Progenitor cell of endocrine pancreas (in vitro differentiated cells): ENCODE results near the gene ANKRD23. TPM values are rescaled to one million over a fixed set of nuclear protein-coding genes. Genes with fewer than 3 reads are reported as not detected.

Experiments used
- DNase-seq: peaks from one replicate; pipeline ENCODE4 v3.0.0; 2021; ENCODE audit warnings: low spot score; ENCODE audit not compliant: unreplicated experiment
- H3K27ac Mint-ChIP-seq: 2 replicates; pipeline ENCODE4 v1.8.0; 2021; ENCODE audit warnings: mild to moderate bottlenecking, moderate library complexity, mixed read lengths
- H3K27me3 Mint-ChIP-seq: 2 replicates; pipeline ENCODE4 v1.8.0; 2021; ENCODE audit warnings: mixed read lengths
- H3K36me3 Mint-ChIP-seq: 2 replicates; pipeline ENCODE4 v1.8.0; 2022; ENCODE audit warnings: mixed read lengths; ENCODE audit not compliant: insufficient read depth
- H3K4me1 Mint-ChIP-seq: 2 replicates; pipeline ENCODE4 v1.8.0; 2021; ENCODE audit warnings: low read depth, mixed read lengths
- H3K4me3 Mint-ChIP-seq: 2 replicates; pipeline ENCODE4 v1.8.0; 2021; ENCODE audit warnings: low read depth, mild to moderate bottlenecking, moderate library complexity, mixed read lengths
- H3K9me3 Mint-ChIP-seq: 2 replicates; pipeline ENCODE4 v1.8.0; 2021; ENCODE audit warnings: low read depth, mixed read lengths
- CTCF ChIP-seq: fragments of 200-600 bp; sonication (generic); IDR thresholded peaks from one replicate; pipeline ENCODE4 v1.5.0; 2021; ENCODE audit warnings: antibody characterized with exemption, mild to moderate bottlenecking; ENCODE audit not compliant: unreplicated experiment
- total RNA-seq: library from RNA; stranded (reverse); gene quantifications from 2 replicates; pipeline ENCODE4 v1.2.1, GENCODE V29; 2021

Gene ANKRD23
- total RNA-seq, 1 donor from 2014 or later = 8.3 TPM

- Mint-ChIP-seq H3K27ac (peak overlapping the region; percentile 94), H3K27me3 (peaks cover under 1% of the 10 kb centered on the region), H3K36me3 (peaks cover 7% of the 10 kb centered on the region), H3K4me3 (peak overlapping the region; percentile 79), H3K4me1 (peaks cover 17% of the 10 kb centered on the region), H3K9me3 (no peaks in the 10 kb centered on the region)
- DNase-seq = peak; percentile 84
- peak; percentile 77 for TF ChIP-seq CTCF
Observed at GRCh38 chr2:96868555-96869280, 24.9 kb upstream of the ANKRD23 start.

- peaks cover 17% of the 10 kb centered on the region for H3K4me1 Mint-ChIP-seq
- no peak for TF ChIP-seq CTCF
- H3K27ac Mint-ChIP-seq = peak overlapping the region; percentile 94
Observed at GRCh38 chr2:96867756-96868554, 24.1 kb upstream of the ANKRD23 start.

GRCh38 chr2:96866986-96867755 lies 23.4 kb upstream of the ANKRD23 start:
- H3K4me1 Mint-ChIP-seq = peaks cover 17% of the 10 kb centered on the region
- no peaks in the 10 kb centered on the region for H3K27me3 Mint-ChIP-seq
- peak overlapping the region; percentile 79 for H3K4me3 Mint-ChIP-seq
- TF ChIP-seq CTCF = no peak
- peak overlapping the region; percentile 94 for H3K27ac Mint-ChIP-seq
- no peak for DNase-seq
- peaks cover 12% of the 10 kb centered on the region for H3K36me3 Mint-ChIP-seq
- no peaks in the 10 kb centered on the region for H3K9me3 Mint-ChIP-seq

More at GRCh38 chr2:96867756-96868554, 24.1 kb upstream of the ANKRD23 start:
- no peaks in the 10 kb centered on the region for H3K27me3 Mint-ChIP-seq
- no peak for DNase-seq
- H3K36me3 Mint-ChIP-seq = peaks cover 11% of the 10 kb centered on the region
- H3K9me3 Mint-ChIP-seq = no peaks in the 10 kb centered on the region
- H3K4me3 Mint-ChIP-seq = peak overlapping the region; percentile 79

- H3K36me3 Mint-ChIP-seq = peaks cover 13% of the 10 kb centered on the region
- no peak for DNase-seq
- H3K9me3 Mint-ChIP-seq = no peaks in the 10 kb centered on the region
- peak overlapping the region; percentile 89 for H3K27ac Mint-ChIP-seq
- H3K4me3 Mint-ChIP-seq = peak overlapping the region; percentile 63
- no peaks in the 10 kb centered on the region for H3K27me3 Mint-ChIP-seq
- H3K4me1 Mint-ChIP-seq = peaks cover 17% of the 10 kb centered on the region
- no peak for TF ChIP-seq CTCF
Observed at GRCh38 chr2:96866586-96866985, 22.8 kb upstream of the ANKRD23 start.

GRCh38 chr2:96866149-96866548 lies 22.3 kb upstream of the ANKRD23 start:
- TF ChIP-seq CTCF = no peak
- Mint-ChIP-seq H3K9me3 (no peaks in the 10 kb centered on the region), H3K4me1 (peaks cover 17% of the 10 kb centered on the region)

More at GRCh38 chr2:96866149-96866548, 22.3 kb upstream of the ANKRD23 start:
- Mint-ChIP-seq H3K4me3 (no peak overlapping the region), H3K27ac (no peak overlapping the region), H3K36me3 (peaks cover 13% of the 10 kb centered on the region), H3K27me3 (no peaks in the 10 kb centered on the region)
- no peak for DNase-seq
